Panc1 (cell line): ENCODE data around the gene SPAG4. TPM values are rescaled to one million over a fixed set of nuclear protein-coding genes. Genes with fewer than 3 reads are reported as not detected.
A peak's percentile ranks its signal among the peaks of the same experiment; 100 is the strongest.

Experiments used
- ATAC-seq: fragments of 200-7000 bp; cut with Tn5 transposase; 2 replicates; pipeline ENCODE4 v1.9.1; 2020; ENCODE audit warnings: mild to moderate bottlenecking, moderate library complexity
- BruUV-seq: library from RNA; stranded (reverse); fragments of 400-500 nt; replicated peaks from 2 replicates; lab custom pipeline; 2021; lab: Mats Ljungman, UMichigan
- CTCF ChIA-PET: fragments of 300-600 bp; sonication (Branson Sonifier 250); formaldehyde crosslinking; loops from one replicate; lab custom pipeline; 2022; ENCODE audit warnings: antibody characterized with exemption; lab: Charles Lee
- POLR2A ChIA-PET: fragments of 300-600 bp; sonication (Branson Sonifier 250); formaldehyde crosslinking; loops from one replicate; lab custom pipeline; 2022; ENCODE audit warnings: antibody characterized with exemption; lab: Charles Lee
- DNase-seq: peaks from one replicate; pipeline ENCODE4 v3.0.0-alpha.2; 2010; ENCODE audit warnings: low read depth, low spot score
- H3K27ac ChIP-seq: 2 replicates; pipeline ENCODE4 v1.5.1; 2011; ENCODE audit warnings: mild to moderate bottlenecking, low read length, inconsistent platforms
- H3K27me3 ChIP-seq: fragments of 200-500 bp; sonication (Bioruptor generic); 2 replicates; pipeline ENCODE4 v1.6.0; 2014; ENCODE audit warnings: low read length, inconsistent platforms; ENCODE audit not compliant: control insufficient read depth, insufficient read depth
- H3K36me3 ChIP-seq: fragments of 200-500 bp; sonication (Bioruptor generic); 2 replicates; pipeline ENCODE4 v1.5.1; 2014; ENCODE audit warnings: inconsistent platforms, mild to moderate bottlenecking, low read length, moderate library complexity; ENCODE audit not compliant: control insufficient read depth, insufficient read depth
- H3K4me1 ChIP-seq: 2 replicates; pipeline ENCODE4 v1.5.1; 2011; ENCODE audit warnings: inconsistent platforms, mild to moderate bottlenecking, low read length, moderate library complexity; ENCODE audit not compliant: control insufficient read depth, insufficient read depth
- H3K4me3 ChIP-seq, 2 experiments: 2 replicates each; pipeline ENCODE4 v1.5.1; 2011 to 2012; ENCODE audit warnings: low read depth in 2 of 2, low read length in 2 of 2, mild to moderate bottlenecking in 2 of 2, inconsistent platforms in 1 of 2, moderate library complexity in 1 of 2
- H3K9me3 ChIP-seq: fragments of 200-500 bp; sonication (Bioruptor generic); 2 replicates; pipeline ENCODE4 v1.5.1; 2014; ENCODE audit warnings: low read depth, mild to moderate bottlenecking, inconsistent platforms, low read length, moderate library complexity; ENCODE audit not compliant: control insufficient read depth, insufficient read depth
- CTCF ChIP-seq: fragments of 450-650 bp; IDR thresholded peaks from 2 replicates; pipeline ENCODE4 v1.5.1; 2017; ENCODE audit warnings: mild to moderate bottlenecking
- POLR2AphosphoS5 ChIP-seq: IDR thresholded peaks from 2 replicates; pipeline ENCODE4 v1.6.1; 2012; ENCODE audit warnings: mild to moderate bottlenecking, low read depth, low read length, moderate library complexity
- REST ChIP-seq, 2 experiments: IDR thresholded peaks; 2 replicates each; pipeline ENCODE4 v1.6.1; 2011 to 2012; ENCODE audit warnings: low read depth in 2 of 2, control low read depth in 1 of 2, low read length in 1 of 2, mild to moderate bottlenecking in 1 of 2, moderate library complexity in 1 of 2; ENCODE audit not compliant: insufficient read depth in 1 of 2
- SIN3A ChIP-seq: IDR thresholded peaks from 2 replicates; pipeline ENCODE4 v1.6.1; 2012; ENCODE audit warnings: low read depth, mild to moderate bottlenecking, low read length, moderate library complexity, borderline replicate concordance; ENCODE audit not compliant: insufficient read depth
- TCF7L2 ChIP-seq: IDR thresholded peaks from 2 replicates; pipeline ENCODE4 v1.6.1; 2011; ENCODE audit warnings: mild to moderate bottlenecking, low read depth, low read length, inconsistent platforms
- in situ Hi-C: cut with HindIII; loops from 2 replicates; pipeline ENCODE4 v1.10.0; 2016; ENCODE audit warnings: low sequenced_read_pairs, low pct_unique_long_range_greater_than_20kb
- intact Hi-C: fragments of 100-400 bp; cut with micrococcal nuclease; formaldehyde crosslinking; loops from one replicate; pipeline ENCODE4 v1.10.0; 2022; ENCODE audit not compliant: unreplicated experiment
- total RNA-seq: library from RNA; stranded (reverse); gene quantifications from one replicate; pipeline ENCODE4 v1.2.1, GENCODE V29; 2021; ENCODE audit not compliant: unreplicated experiment

Gene SPAG4
- total RNA-seq, 1 experiment from 2014 or later: 17.6 TPM

GRCh38 chr20:35606127-35606526 is 9.5 kb upstream of the SPAG4 start:
- ATAC-seq (no peak), DNase-seq (no peak)
- in situ Hi-C loops (no loop called here), intact Hi-C loops (no loop called here)
- CTCF ChIA-PET: interaction anchor here (0.6 kb wide), 1 partner anchor 11 kb away, joined by 3 read pairs; no protein-coding TSS in a partner anchor
- POLR2A ChIA-PET: interaction anchor here (0.6 kb wide), 1 partner anchor 93 kb away, joined by 3 read pairs; the partner anchor contains the start of gene ROMO1
- no peak overlapping the region for H3K27ac ChIP-seq
- no peak overlapping the region for H3K4me3 ChIP-seq
- BruUV-seq: no TSS peak
- H3K9me3 ChIP-seq: no peaks in the 10 kb centered on the region
- H3K36me3 ChIP-seq: no peaks in the 10 kb centered on the region
- TF ChIP-seq REST (IDR thresholded peaks at IDR 0.05; ENCODE audit: insufficient read depth in 1 of 2, low read depth in 2 of 2, low read length in 1 of 2): no peak
- TF ChIP-seq SIN3A: no peak
- TF ChIP-seq CTCF: no peak
- no peak for TF ChIP-seq TCF7L2
- TF ChIP-seq POLR2AphosphoS5: no peak
- H3K27me3 ChIP-seq: no peaks in the 10 kb centered on the region
- H3K4me1 ChIP-seq: no peaks in the 10 kb centered on the region

GRCh38 chr20:35607003-35607735 is 8.5 kb upstream of the SPAG4 start:
- POLR2A ChIA-PET: no interaction called here
- no peak for TF ChIP-seq REST (IDR thresholded peaks at IDR 0.05; ENCODE audit: insufficient read depth in 1 of 2, low read depth in 2 of 2, low read length in 1 of 2)
- TF ChIP-seq CTCF: no peak
- TF ChIP-seq POLR2AphosphoS5: no peak
- TF ChIP-seq TCF7L2: no peak
- no peak for TF ChIP-seq SIN3A
- CTCF ChIA-PET: no interaction called here
- Histone ChIP-seq H3K4me3 (no peak overlapping the region), H3K27ac (no peak overlapping the region), H3K36me3 (no peaks in the 10 kb centered on the region), H3K4me1 (no peaks in the 10 kb centered on the region), H3K27me3 (no peaks in the 10 kb centered on the region), H3K9me3 (no peaks in the 10 kb centered on the region)
- intact Hi-C loops: no loop called here
- no peak for DNase-seq
- no peak for ATAC-seq
- BruUV-seq: TSS peak; percentile 32
- in situ Hi-C loops: no loop called here
